ENCODE data around the gene RGS16.

Gene RGS16

DNA sequence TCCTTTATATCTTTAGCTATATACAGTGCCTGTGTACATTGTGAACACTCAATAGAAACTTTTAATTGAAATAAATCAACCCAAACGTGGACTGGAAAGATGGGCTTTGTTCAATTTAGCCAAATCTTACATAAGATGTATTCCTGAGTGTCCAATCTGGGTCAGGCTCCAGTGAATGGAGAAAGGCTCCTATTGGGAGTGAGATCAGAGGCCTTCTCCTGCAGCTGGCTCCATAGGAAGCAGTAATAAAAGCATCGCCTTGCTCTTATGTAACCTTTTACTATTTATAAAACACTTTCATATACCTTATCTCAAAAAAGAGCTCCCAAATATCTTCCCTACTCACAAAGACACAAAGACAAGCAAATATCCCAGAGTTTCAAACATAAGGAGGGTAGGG, 24.9 kb upstream of the RGS16 start:
- DNase-seq: no peak

DNA sequence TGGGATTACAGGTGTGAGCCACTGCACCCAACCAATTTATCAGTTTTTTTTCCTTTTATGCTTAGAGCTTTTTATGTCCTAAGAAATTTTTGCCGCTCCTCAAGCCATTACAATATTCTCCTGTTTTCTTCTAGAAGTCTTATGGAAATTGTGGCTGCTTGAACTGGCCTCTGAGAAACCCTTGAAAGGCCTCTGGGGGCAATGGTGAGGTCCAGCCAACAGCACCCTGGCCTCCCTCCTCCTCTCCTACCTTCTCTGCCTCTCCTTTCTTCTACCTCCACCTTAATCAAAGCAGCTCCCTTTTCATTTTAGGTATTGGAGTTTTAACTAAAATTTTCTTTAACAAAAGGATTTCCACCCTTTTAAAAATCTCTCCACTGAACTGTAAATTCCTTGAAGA, 24.5 kb upstream of the RGS16 start:
- no peak for DNase-seq

DNA sequence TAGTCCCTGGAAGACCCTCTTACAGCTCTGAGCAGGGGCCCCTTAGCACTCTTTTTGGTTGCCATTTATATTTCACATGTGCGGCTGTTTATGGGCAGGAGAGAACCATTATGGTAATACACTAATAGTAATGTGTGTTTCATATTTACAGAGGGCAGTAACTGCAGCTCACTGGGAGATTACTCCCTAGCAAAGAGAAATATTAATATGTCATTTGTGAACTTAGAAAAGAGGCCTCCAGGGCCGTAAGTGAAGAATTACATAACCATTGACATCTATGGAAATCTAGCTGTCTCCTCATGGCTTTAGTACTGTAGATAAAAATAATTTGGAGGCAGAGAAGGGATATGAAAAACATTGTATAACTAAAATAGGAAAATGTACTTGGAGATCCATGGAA, 23.4 kb upstream of the RGS16 start:
- DNase-seq: no peak

DNA sequence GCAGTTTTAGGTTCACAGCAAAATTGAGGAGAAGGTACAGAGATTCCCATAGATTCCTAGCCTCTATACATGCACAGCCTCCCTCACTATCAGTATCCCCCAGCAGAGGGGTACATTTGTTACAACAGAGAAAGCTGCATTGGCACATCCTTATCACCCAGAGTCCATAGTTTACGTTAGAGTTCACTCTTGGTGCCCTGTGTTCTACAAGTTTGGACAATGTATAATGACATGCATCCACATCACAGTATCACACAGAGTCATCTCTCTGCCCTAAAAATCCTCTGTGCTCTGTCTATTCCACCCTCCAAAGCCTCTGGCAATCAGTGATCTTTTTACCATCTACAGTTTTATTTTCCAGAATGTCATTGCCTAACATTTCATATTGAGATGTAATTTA, 22.3 kb upstream of the RGS16 start:
- DNase-seq: no peak

DNA sequence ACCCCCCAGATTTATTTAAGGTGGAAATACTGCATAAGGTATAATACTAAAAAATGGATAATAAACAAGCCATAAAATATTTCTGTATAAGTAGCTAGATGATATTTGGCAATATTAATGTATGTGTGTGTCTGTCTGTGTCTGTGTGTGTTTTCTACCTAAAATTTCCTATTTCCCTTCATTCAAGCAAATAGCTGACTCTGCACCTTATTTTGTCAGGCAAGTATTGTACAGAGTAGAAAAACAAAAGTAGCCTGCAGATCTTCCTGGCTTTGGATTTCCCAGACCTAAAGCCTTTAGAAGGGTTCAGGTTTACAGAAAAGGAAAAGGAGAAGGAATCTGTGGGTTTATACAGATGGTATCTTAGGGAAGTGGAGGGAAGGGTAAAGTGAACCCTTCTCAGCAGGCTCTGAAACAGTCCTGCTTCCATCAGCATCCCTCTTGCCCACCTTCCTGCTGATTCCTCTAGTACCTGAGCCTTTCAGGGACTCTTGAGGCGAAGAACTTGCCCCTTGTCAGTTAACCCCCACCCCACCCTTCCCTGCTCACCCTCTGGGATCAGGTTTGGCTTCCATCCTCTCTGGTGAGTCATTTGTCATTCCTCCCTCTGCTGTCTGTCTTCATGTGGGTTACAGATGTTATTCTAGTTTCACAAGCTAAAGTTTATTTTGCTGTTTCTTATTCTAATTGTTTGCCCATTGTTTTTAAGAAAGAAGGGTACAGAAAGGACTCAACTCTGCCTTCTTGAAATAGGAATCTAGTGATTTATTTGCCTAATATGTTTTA, 21.7 kb upstream of the RGS16 start:
- no peak for DNase-seq

DNA sequence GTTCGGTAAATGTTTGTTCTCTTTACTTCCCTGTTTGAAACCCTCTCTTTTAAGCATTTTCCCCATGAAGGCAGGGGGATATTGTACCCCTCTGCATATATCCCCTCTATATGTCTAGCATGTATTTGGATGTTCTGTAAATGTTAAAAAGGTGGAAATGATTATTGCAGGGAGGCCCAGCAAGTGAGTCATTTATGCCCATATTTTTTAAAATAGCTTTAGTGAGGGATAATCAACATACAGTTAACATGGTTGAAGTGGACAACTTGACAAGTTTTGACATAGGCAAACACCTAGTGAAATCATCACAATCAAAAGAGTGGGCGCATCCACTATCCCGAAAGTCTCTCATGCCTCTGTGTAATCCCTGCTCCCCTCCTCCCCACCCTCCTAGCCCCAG, 20.8 kb upstream of the RGS16 start:
- DNase-seq: no peak

DNA sequence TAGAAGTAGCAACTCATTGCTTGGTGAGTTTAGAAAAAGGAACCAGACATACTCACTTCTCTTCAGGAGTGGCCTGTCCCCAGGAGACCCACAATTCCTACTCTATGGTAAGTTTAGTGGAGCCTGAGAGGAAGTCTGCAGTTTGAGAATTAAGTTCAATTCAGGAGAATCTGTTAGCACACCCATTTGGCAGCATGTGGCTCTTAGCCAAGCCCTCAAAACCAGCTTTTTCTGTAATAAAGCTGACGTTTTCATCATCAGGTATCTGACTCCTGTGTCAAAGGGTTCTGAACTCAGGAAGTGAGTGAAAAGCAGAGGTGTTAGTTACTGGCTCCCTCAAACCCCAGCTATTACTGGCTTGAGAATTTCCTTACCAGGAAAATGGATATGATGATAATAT, 20.4 kb upstream of the RGS16 start:
- no peak for DNase-seq

DNA sequence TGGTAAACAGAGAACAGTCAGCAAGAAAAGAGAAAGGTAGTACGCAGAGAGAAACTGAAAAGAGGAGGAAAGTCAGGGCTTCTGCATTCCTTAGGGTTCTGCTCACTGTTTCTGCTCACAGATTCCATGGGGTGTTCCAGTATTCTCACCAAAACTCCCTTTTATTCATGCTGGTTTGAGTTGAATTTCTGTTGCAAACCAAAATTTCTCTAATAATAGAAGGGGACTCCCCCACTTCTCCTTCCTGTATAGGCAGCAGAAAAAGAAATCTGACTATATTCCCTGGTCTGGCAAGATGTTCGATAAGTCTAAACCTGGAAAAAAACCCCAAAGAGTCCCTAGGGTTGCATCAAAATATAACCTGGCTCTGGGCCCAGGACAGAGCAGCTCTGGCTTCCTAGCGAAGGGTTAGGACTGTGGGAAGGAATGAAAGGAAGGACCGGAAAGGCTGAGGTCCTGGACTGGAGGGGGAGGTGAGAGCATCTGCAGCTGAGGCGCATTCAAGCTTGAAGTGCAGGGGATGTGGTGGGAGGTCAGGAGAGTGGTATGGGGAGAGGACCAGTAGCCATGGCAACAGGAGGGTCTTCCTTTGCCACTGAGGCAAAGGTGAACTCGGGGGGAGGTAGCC, 18.8 kb upstream of the RGS16 start:
- no peak for DNase-seq

DNA sequence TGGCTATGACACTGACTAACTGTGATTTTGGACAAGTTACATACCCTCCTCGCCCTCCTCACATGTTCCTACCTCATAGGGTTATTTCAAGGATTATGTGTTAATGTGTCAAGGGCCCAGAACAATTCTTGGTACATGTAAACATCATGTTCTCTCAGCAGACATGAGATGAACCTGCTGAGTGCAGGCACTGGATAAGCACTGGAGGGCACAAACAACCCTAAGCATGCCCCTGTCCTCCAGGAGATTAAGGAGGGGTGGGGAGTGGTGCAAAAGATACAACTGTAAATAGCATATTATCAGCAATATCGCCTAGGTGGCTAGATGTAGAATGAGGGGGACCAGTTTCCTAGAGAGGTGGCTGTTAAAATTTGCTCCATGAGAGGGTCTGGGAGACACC, 17.7 kb upstream of the RGS16 start:
- DNase-seq: no peak

DNA sequence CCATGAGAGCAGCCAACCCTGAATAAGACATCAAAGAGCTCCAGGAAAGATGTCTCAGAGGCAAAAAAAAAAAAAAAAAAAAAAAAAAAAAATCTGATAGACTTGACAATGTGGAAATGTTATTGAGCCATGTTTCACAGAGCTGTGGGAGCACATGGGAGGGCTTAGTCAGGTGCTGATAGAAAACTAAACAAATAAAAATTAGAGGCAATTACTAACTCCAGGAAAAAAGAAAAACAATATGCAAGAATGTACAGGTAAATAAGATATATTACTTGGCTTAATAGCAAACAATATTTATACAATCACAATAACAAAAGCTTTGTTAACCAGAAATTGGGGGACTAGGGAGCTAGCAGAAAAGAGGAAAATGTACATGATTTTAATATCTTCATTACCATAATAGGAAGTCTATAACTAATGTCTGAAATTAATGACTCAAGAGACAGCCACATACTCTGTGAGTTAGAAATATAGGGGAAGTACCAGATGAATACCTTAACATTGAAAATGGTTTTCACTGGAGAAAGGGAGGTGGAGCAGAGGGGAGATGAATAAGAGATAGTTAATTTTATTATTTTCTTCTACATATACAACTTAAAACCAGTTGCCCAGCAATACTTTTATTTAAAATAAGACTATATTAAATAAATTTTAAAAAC, 16.9 kb upstream of the RGS16 start:
- DNase-seq: no peak

DNA sequence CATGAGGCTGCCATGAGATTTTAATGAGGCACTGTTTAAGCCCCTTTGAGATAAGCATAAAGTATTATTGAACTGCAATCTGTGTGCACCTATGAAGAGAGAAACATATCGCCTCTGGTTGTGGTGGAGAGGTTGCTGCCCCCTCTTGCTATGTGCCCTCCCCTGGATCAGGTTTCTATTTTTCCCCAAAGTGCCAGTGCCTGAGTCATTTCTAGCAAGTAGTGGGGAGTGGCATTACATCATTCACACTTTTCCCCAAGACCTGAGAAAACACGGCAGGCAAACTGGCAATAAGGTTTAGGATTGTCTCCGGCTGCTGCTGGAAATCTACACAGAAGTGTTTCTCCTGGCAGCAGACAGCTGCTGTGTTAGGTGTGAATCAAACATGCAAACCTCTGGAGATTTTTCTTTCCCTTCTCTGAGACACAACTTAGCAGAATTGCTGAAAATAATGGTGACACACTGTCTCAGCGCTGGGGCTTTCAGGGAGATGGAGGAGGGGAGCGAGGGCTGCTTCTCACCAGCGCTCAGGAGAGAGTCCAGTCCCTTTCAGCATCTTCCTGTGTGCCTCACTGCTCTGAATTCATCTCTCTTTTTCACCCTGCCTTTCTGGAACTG, 13.7 kb upstream of the RGS16 start:
- no peak for DNase-seq

DNA sequence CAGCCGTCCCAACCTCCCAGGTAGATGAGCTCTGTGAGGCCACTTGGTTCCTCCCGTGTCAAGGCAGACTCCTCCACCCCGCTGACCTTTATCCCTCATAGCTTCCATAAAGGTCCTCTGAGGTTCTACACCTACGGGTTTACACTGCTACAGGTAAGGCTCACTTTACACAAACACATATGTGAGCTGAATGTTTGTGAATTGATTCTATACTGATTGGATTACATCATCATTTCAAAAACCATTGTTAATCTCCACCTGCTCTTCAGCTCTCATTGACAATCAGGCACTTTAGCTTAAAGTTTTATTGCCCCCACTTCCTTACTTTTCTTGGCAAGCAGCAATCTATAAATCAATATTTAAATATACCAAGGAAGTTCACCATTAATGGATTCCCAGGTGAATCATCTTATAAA, 12.8 kb upstream of the RGS16 start:
- DNase-seq: no peak

DNA sequence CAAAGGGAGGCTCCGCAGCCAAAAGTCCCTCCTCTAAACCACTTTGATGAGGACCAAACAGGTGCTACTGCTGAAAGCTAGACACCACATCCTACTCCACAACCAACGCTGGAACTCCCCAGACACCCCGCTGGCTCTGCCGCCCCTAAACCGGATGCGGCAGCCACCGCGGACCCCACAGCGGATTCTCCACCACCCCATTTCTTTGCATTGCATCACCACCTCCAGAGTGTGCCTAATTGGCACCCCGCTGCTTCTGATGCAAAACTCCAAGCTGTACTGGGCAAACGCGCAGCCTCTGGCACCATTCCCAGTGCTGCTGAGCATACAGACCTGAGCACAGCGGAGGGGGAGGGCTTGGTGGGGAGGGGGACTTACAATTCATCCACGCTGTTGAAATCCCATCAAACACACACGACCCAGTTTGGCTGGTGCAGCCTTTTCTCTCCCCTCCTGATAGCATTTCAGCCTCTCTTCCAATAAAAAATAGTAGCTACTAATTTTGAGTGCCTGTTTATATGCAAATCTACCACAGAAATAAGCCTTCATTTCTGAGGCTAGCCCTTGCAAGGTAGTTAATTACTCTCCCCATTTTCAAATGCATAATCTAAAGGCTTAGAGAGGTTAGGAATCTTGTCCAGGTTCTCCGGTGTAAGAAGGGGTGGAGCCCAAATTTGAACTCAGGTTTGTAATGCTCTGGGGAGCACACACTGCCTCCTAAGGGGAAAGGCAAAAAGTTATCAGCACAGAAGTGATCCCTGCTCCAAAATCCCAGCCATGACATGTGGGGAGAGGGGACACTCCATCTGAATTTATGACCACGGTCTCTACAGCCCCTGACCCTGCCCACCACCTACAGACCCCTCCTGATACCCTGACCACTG, 12.2 kb upstream of the RGS16 start:
- peak; percentile 91 for DNase-seq

DNA sequence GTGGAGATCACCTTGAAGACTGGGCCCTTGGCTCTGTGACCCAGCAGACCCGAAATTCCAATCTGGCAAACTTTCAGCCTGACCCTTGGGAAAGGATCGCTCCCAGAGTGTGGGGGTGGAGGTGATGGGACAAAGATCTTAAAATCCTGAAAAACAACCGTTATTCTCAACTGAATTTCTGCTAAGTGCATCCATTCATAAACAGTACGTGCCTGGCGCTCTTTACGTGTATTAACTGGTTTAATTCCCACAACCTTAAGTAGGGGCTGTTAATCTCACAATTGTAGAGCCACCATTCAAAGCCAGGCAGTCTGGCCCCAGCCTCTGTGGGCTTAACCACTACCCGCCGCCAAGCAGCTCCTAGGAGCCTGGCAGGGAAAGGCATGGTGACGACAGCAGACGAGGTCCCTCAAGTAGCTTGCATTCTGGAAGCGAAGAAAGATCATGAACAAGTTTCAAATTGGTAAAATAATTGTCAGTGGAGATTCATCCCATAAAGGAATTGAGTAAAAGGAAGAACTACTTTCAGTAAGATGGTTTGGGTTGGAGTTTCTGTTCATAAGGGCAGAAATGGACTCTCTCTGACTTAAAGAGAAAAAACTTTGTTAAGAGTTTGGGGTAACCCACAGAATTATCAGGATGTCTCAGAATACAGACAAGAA, 11.4 kb upstream of the RGS16 start:
- DNase-seq: no peak

DNA sequence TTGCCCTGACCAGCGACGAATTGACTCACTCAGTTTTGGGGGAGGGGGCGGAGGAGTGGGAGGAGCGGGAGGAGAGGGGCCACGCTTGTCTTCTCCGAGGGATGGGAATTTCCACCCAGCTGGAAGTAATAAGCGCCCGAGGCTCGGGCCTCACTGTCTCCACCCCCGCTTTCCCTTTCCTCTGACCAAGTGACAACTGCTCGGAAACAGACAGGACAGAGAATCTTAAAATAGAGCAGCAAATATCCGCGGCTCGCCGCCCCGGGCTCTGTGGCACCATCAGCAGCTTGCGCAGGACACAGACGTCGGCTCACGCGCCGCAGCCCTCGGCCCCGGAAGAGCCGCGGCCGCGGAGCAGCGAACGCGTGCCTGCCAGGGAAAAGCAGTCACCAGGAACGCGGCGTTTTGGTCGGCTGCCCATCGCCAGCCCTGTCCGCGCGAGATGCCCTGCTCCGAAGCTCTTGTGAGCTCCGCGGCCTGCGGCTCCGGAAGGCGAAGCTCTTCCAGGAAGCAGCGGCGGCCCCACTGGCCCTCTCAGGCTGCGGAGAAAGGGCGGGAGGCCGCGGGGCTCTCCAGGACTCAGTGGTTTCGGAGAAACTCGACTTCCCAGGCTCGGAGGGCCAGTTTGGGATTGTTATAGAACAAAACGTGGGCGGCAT, 10.7 kb upstream of the RGS16 start:
- DNase-seq: peak; percentile 57

DNA sequence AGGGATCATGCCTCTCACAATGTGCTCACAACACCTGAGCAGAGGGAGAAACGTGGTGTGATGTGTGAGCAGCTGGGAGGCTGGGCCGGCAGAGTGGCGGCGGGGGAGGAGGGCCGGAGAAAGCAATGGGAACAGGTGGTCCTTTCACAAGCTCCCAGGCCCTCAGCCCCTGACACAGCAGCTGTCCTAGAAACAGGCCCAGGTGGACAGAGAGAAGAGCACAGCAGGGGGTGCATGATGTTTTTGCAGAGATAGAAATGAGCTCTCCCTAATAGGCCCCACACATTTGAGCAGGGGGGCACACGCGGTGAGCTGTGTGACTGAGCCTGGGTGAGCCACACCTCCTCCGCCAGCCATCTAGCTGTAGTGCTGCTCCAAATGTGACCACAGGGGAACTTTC, 7.6 kb upstream of the RGS16 start:
- no peak for DNase-seq

DNA sequence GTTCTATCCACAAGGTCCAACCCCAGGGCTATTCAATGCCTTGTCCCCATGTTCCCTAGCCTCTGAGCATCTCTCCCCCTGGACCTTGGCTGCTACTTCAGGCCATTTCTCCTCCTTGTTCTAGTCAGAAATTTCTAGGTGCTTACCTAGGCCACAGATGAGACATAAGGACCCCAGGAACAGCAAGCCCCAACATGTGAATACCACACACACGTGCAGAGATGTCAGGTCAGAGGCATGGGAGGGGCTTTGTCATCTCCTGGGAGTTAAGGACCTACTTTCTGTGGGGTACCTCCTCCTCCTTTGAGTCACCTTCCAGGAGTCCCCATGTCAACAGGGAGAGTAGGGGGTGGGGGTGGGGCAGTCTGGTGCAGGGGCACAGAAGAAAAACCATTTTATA, 7.1 kb upstream of the RGS16 start:
- DNase-seq: no peak

DNA sequence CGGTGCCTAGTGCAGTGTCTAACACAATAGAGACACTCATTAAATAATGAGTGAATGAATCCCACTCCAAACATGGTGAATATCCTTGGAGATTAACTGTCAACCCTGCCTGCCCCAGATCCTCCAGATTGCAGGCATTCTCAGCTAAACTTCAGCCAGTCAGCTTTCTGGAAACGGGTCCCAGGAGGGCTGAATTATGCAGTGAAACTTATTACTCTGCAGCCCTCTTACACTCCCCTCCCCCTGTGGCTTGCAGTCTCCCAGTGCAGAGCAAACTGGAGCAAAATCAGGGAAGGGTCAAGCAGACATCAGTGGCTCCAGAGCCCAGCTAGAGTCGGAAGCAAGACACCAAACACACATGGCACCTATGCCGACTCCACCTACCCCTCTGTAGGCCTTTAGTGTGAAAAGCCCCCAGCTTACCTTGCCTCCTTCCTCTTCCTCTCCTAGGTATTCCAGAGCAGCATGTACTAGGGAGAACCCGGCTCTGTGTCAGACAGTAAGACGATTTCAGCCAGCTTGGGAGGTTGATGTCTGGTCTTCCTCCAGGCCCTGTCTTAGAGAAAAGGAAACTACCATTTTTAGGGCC, 6.5 kb upstream of the RGS16 start:
- DNase-seq: no peak

DNA sequence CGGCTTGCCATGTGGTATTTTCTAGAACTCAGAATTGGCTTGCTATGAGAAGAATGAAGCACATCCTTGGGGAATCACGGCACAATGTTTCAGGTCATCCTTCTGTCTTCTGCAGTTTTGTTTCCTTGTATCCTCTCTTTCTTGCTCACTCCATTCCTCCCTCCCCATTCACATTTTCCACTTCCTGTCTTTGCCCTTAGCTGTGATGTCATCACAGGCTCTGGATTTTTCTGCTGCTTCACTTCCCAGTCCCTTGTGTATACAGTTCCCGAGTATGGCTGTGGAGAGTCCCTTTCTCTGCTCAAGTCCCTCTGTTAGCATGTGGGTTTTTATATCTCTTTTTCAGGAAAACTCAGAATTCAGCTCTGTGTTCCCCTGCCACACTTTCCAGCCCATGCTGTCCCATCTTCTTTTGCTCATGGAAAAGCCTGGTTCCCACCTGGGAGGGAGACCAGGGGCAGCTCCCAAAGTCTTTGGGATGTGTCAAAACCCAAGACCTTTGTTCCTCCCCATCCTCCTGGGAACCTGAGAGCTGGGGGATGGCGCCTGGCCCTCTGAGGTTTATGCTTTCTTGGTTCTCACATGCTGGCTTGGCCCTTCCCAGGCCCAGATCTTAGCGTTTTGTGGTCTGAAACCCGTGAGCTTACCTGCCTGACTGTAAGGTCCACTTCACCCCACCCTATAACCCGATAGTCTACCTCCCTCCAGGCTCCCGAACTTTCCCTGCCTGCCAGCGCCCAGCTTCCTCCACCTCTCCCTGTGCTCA, 4.8 kb upstream of the RGS16 start:
- DNase-seq: no peak

DNA sequence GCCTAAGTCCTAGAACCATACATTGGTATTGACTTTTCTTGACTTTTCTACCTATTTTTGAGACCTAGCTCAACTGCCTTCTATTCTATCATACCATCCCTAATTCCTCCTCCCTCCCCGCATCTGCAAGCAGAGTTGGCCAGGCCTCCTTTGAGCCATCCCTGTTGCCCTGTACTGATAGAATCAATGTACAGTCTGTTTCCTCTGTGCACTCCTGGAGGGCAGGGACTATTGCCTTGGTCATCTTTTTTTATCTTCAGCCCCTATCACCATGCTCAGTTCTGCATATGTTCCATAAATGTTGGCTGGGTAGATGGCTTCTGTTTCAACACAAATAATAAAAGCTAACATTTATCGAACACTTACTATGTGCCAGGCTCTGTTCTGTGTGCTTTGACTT, 4.0 kb upstream of the RGS16 start:
- DNase-seq: no peak

DNA sequence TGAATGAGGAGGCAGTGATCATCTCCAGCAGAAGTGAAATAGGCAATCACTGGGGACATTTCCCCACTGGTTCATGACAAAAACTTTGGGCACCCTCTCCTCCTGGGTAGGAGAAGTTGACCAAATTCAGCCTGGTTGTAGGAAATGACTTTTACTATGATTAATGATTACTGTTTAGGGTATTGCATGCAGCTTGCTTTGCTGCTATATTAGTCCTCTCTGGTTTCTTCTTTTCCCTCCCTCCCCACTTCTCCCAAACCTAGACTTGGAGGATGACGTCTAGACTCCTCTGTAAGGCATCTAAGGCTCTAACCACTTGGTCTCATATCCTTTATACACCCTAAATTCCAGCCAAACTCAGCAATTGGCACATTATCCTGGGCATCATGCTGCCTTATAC, 3.4 kb upstream of the RGS16 start:
- DNase-seq: no peak

Data from CD4-positive, alpha-beta T cell treated with Interleukin-10 for 1 hour (primary cell).